Gastrocnemius medialis (tissue), 4 donors: Measurements from ENCODE around the gene SLC25A25.

Experiments used
- POLR2A ChIP-seq, 2 donors: fragments of 450-650 bp; IDR thresholded peaks; one replicate each; pipeline ENCODE4 v1.6.1; 2017; ENCODE audit warnings: antibody characterized with exemption in 2 of 2, mild to moderate bottlenecking in 2 of 2, moderate library complexity in 2 of 2
- TF ChIP-seq, protein P1 (sequence below), 5 experiments: fragments of 450-650 bp in 3 of 5; fragments of 200-600 bp in 2 of 5; sonication (generic) in 2 of 5; IDR thresholded peaks in 4 of 5; conservative IDR thresholded peaks in 1 of 5; 1 replicate in 4 of 5; 2 replicates in 1 of 5; pipeline ENCODE4 v1.5.1; 2016 to 2019; ENCODE audit warnings: antibody characterized with exemption in 5 of 5, mild to moderate bottlenecking in 3 of 5, moderate library complexity in 3 of 5

DNA sequence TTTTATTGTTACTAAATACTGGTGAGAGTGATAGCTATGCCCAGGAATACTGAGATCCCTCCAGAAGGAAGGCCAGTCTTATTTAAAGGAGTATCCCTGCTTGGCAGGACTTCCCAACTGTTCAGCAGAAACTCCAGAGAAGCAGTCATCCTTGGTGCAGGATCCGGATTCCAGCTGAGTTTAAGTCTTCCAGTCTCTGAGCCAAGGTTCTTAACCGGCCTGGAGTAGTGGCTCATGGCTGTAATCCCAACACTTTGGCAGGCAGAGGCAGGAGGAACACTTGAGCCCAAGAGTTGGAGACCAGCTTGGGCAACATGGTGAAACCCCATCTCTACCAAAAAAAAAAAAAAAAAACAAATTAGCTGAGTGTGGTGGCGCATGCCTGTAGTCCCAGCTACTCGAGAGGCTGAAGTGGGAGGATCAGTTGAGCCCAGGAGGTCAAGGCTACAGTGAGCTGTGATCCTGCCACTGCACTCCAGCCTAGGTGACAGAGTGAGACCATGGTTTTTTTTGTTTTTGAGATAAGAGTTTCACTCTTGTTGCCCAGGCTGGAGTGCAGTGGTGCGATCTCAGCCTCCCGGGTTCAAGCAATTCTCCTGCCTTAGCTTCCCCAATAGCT, 8.6 kb upstream of the SLC25A25 start:
- TF ChIP-seq, protein P1, sequence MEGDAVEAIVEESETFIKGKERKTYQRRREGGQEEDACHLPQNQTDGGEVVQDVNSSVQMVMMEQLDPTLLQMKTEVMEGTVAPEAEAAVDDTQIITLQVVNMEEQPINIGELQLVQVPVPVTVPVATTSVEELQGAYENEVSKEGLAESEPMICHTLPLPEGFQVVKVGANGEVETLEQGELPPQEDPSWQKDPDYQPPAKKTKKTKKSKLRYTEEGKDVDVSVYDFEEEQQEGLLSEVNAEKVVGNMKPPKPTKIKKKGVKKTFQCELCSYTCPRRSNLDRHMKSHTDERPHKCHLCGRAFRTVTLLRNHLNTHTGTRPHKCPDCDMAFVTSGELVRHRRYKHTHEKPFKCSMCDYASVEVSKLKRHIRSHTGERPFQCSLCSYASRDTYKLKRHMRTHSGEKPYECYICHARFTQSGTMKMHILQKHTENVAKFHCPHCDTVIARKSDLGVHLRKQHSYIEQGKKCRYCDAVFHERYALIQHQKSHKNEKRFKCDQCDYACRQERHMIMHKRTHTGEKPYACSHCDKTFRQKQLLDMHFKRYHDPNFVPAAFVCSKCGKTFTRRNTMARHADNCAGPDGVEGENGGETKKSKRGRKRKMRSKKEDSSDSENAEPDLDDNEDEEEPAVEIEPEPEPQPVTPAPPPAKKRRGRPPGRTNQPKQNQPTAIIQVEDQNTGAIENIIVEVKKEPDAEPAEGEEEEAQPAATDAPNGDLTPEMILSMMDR (IDR thresholded peaks at IDR 0.05 in 4 of 5, conservative IDR thresholded peaks at IDR 0.05 in 1 of 5) = no peak
- TF ChIP-seq POLR2A (IDR thresholded peaks at IDR 0.05) = no peak
